GM12878 (cell line): Measurements from ENCODE around the gene MRNIP. TPM values are rescaled to one million over a fixed set of nuclear protein-coding genes. Genes with fewer than 3 reads are reported as not detected.
A peak's percentile ranks its signal among the peaks of the same experiment; 100 is the strongest.

Source experiments
- BACH1 ChIP-seq: fragments of 450-650 bp; IDR thresholded peaks from 2 replicates; pipeline ENCODE4 v1.6.1; 2017; ENCODE audit warnings: mild to moderate bottlenecking, borderline replicate concordance
- BCL11A ChIP-seq: IDR thresholded peaks from 2 replicates; pipeline ENCODE4 v1.6.1; 2011; ENCODE audit warnings: low read depth, low read length
- BMI1 ChIP-seq: fragments of 450-650 bp; IDR thresholded peaks from 2 replicates; pipeline ENCODE4 v1.6.1; 2016; ENCODE audit warnings: mild to moderate bottlenecking, moderate library complexity, borderline replicate concordance
- CHD2 ChIP-seq: IDR thresholded peaks from 2 replicates; pipeline ENCODE4 v1.6.1; 2011; ENCODE audit warnings: low read depth, low read length, improper control_type of control experiment, borderline replicate concordance
- EGR1 ChIP-seq, 2 experiments: IDR thresholded peaks; 1 replicate in 1 of 2; 2 replicates in 1 of 2; pipeline ENCODE4 v1.6.1; 2011 to 2012; ENCODE audit warnings: low read depth in 2 of 2, low read length in 2 of 2, borderline replicate concordance in 1 of 2, mild to moderate bottlenecking in 1 of 2, moderate library complexity in 1 of 2
- ESRRA ChIP-seq: IDR thresholded peaks from 2 replicates; pipeline ENCODE4 v1.6.1; 2012; ENCODE audit warnings: mild to moderate bottlenecking, low read length, improper control_type of control experiment
- FOXM1 ChIP-seq: IDR thresholded peaks from 2 replicates; pipeline ENCODE4 v1.6.1; 2012; ENCODE audit warnings: low read depth, mild to moderate bottlenecking, inconsistent platforms, low read length, moderate library complexity
- KLF5 ChIP-seq: fragments of 450-650 bp; IDR thresholded peaks from 2 replicates; pipeline ENCODE4 v1.6.1; 2014; ENCODE audit warnings: mild to moderate bottlenecking; ENCODE audit not compliant: partially characterized antibody
- LARP7 ChIP-seq: fragments of 450-650 bp; IDR thresholded peaks from 2 replicates; pipeline ENCODE4 v1.6.1; 2017; ENCODE audit warnings: mild to moderate bottlenecking
- MXI1 ChIP-seq: fragments of 150-350 bp; IDR thresholded peaks from 2 replicates; pipeline ENCODE4 v1.6.1; 2011; ENCODE audit warnings: low read depth, mild to moderate bottlenecking, inconsistent platforms, low read length, improper control_type of control experiment
- MYC ChIP-seq: IDR thresholded peaks from 2 replicates; pipeline ENCODE4 v1.6.1; 2011; ENCODE audit warnings: mild to moderate bottlenecking, low read length, moderate library complexity, inconsistent platforms; ENCODE audit not compliant: insufficient read depth, insufficient replicate concordance, insufficient read length, severe bottlenecking
- POLR2A ChIP-seq: IDR thresholded peaks from 2 replicates; pipeline ENCODE4 v1.6.1; 2011; ENCODE audit warnings: low read depth, mild to moderate bottlenecking, low read length
- RCOR1 ChIP-seq: conservative IDR thresholded peaks from 2 replicates; pipeline ENCODE4 v1.6.1; 2012; ENCODE audit warnings: low read depth, low read length, improper control_type of control experiment
- SMARCA5 ChIP-seq: fragments of 450-650 bp; IDR thresholded peaks from 2 replicates; pipeline ENCODE4 v1.6.1; 2017; ENCODE audit warnings: mild to moderate bottlenecking
- SMC3 ChIP-seq: IDR thresholded peaks from 2 replicates; pipeline ENCODE4 v1.6.1; 2011; ENCODE audit warnings: low read length, improper control_type of control experiment, borderline replicate concordance
- SP1 ChIP-seq: IDR thresholded peaks from one replicate; pipeline ENCODE4 v1.6.1; 2011; ENCODE audit warnings: low read depth, low read length
- SREBF1 ChIP-seq: IDR thresholded peaks from 2 replicates; pipeline ENCODE4 v1.6.1; 2012; ENCODE audit warnings: mild to moderate bottlenecking, low read length
- TAF1 ChIP-seq: IDR thresholded peaks from 2 replicates; pipeline ENCODE4 v1.6.1; 2011; ENCODE audit warnings: mild to moderate bottlenecking, low read depth, low read length, borderline replicate concordance
- YBX1 ChIP-seq: fragments of 450-650 bp; IDR thresholded peaks from 2 replicates; pipeline ENCODE4 v1.6.1; 2016; ENCODE audit warnings: antibody characterized with exemption
- ZZZ3 ChIP-seq: IDR thresholded peaks from 2 replicates; pipeline ENCODE4 v1.6.1; 2011; ENCODE audit warnings: low read depth; ENCODE audit not compliant: control insufficient read depth, insufficient read length
- polyA plus RNA-seq, 11 experiments: library from polyadenylated mRNA; depleted of rRNA in 4 of 11; unstranded in 6 of 11; stranded (reverse) in 5 of 11; fragments of >200 nt; fragmentation: Nextera tagmentation in 4 of 11; fragmentation: Illumina TruSeq in 1 of 11; extraction: Ambion mirVana in 4 of 11; extraction: Trizol in 1 of 11; gene quantifications; 1 replicate in 1 of 11; 2 replicates in 10 of 11; pipeline versions ENCODE4 v1.2.1 to v1.2.3, GENCODE V29; 2011 to 2016; ENCODE audit warnings: inconsistent platforms in 2 of 11, missing spikeins in 2 of 11, low read depth in 1 of 11
- total RNA-seq, 4 experiments: library from RNA; depleted of rRNA in 3 of 4; stranded (reverse); fragments of >200 nt in 3 of 4; fragmentation: Illumina TruSeq in 1 of 4; extraction: Trizol in 1 of 4; gene quantifications; 2 replicates each; pipeline versions ENCODE4 v1.2.1 to v1.2.3, GENCODE V29; 2013 to 2021
- TF ChIP-seq, protein P1 (sequence below): IDR thresholded peaks from 2 replicates; pipeline ENCODE4 v1.6.1; 2011; ENCODE audit warnings: low read depth, low read length, improper control_type of control experiment, borderline replicate concordance
- TF ChIP-seq, protein P2 (sequence below): fragments of 450-650 bp; IDR thresholded peaks from 2 replicates; pipeline ENCODE4 v1.6.1; 2017; ENCODE audit warnings: mild to moderate bottlenecking, moderate library complexity
- TF ChIP-seq, protein P3 (sequence below): fragments of 450-650 bp; IDR thresholded peaks from 2 replicates; pipeline ENCODE4 v1.6.1; 2016; ENCODE audit warnings: mild to moderate bottlenecking
- TF ChIP-seq, protein P4 (sequence below): fragments of 450-650 bp; conservative IDR thresholded peaks from 2 replicates; pipeline ENCODE4 v1.6.1; 2017; ENCODE audit warnings: mild to moderate bottlenecking, moderate library complexity

MRNIP gene
- total and polyA plus RNA-seq, 10 of the 15 experiments (the other 5 are each of a cell fraction or from before 2014, with no cell fraction given) = 2.4 to 30.4 (median 13.1) TPM

DNA sequence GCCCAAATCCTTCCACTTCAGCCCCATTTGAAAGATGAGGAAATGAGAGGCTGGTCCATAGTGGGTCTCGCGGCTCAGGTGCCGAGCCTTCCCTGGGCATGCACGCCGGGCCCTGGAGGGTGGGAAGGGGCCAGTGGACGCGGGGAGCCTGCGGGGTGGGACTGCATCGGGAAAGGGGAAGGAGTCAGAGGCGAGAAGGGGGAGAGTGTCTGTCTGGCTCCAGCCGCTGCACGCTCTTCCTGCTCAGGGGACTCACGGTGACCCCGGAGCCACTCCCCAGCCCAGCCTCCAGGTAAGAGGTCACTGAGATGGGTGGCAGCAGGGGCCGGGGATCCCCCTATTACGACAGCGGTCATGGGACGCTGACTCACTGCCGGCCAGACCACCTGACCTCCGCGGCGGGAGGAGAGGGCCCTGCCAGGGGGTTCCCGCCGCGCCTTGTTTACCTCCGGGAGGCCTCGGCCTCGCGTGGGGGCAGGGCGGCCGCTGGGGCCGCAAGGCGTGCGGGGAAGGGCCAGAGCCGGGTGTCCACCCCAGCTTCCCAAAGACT is 39.8 kb downstream of the MRNIP start (continued):
- TF ChIP-seq MYC (peak; percentile 15), SP1 (peak; percentile 85), BACH1 (peak; percentile 99), EGR1 (IDR thresholded peaks at IDR 0.05; ENCODE audit: borderline replicate concordance in 1 of 2, low read depth in 2 of 2, low read length in 2 of 2) (peak in 1 of 2 experiments; percentile 32; a peak in 1 of 3 replicates), POLR2A (peak; percentile 81), YBX1 (no peak), LARP7 (peak; percentile 95), TAF1 (peak; percentile 43; the same call in 1 of the 2 replicates), CHD2 (peak; percentile 94), SREBF1 (no peak), MXI1 (no peak), SMARCA5 (0 out of 2 replicates have a peak, but pooled peaks have one; percentile 51), SMC3 (no peak; the same call in 1 of the 2 replicates), BCL11A (peak; percentile 53), ESRRA (no peak), BMI1 (no peak), KLF5 (peak; percentile 50), ZZZ3 (no peak), RCOR1 (no peak), FOXM1 (no peak)
- TF ChIP-seq, protein P1, sequence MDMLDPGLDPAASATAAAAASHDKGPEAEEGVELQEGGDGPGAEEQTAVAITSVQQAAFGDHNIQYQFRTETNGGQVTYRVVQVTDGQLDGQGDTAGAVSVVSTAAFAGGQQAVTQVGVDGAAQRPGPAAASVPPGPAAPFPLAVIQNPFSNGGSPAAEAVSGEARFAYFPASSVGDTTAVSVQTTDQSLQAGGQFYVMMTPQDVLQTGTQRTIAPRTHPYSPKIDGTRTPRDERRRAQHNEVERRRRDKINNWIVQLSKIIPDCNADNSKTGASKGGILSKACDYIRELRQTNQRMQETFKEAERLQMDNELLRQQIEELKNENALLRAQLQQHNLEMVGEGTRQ = peak; percentile 82
- TF ChIP-seq, protein P2, sequence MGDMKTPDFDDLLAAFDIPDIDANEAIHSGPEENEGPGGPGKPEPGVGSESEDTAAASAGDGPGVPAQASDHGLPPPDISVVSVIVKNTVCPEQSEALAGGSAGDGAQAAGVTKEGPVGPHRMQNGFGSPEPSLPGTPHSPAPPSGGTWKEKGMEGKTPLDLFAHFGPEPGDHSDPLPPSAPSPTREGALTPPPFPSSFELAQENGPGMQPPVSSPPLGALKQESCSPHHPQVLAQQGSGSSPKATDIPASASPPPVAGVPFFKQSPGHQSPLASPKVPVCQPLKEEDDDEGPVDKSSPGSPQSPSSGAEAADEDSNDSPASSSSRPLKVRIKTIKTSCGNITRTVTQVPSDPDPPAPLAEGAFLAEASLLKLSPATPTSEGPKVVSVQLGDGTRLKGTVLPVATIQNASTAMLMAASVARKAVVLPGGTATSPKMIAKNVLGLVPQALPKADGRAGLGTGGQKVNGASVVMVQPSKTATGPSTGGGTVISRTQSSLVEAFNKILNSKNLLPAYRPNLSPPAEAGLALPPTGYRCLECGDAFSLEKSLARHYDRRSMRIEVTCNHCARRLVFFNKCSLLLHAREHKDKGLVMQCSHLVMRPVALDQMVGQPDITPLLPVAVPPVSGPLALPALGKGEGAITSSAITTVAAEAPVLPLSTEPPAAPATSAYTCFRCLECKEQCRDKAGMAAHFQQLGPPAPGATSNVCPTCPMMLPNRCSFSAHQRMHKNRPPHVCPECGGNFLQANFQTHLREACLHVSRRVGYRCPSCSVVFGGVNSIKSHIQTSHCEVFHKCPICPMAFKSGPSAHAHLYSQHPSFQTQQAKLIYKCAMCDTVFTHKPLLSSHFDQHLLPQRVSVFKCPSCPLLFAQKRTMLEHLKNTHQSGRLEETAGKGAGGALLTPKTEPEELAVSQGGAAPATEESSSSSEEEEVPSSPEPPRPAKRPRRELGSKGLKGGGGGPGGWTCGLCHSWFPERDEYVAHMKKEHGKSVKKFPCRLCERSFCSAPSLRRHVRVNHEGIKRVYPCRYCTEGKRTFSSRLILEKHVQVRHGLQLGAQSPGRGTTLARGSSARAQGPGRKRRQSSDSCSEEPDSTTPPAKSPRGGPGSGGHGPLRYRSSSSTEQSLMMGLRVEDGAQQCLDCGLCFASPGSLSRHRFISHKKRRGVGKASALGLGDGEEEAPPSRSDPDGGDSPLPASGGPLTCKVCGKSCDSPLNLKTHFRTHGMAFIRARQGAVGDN = peak; percentile 96
- TF ChIP-seq, protein P3, sequence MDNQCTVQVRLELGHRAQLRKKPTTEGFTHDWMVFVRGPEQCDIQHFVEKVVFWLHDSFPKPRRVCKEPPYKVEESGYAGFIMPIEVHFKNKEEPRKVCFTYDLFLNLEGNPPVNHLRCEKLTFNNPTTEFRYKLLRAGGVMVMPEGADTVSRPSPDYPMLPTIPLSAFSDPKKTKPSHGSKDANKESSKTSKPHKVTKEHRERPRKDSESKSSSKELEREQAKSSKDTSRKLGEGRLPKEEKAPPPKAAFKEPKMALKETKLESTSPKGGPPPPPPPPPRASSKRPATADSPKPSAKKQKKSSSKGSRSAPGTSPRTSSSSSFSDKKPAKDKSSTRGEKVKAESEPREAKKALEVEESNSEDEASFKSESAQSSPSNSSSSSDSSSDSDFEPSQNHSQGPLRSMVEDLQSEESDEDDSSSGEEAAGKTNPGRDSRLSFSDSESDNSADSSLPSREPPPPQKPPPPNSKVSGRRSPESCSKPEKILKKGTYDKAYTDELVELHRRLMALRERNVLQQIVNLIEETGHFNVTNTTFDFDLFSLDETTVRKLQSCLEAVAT = no peak
- TF ChIP-seq, protein P4, sequence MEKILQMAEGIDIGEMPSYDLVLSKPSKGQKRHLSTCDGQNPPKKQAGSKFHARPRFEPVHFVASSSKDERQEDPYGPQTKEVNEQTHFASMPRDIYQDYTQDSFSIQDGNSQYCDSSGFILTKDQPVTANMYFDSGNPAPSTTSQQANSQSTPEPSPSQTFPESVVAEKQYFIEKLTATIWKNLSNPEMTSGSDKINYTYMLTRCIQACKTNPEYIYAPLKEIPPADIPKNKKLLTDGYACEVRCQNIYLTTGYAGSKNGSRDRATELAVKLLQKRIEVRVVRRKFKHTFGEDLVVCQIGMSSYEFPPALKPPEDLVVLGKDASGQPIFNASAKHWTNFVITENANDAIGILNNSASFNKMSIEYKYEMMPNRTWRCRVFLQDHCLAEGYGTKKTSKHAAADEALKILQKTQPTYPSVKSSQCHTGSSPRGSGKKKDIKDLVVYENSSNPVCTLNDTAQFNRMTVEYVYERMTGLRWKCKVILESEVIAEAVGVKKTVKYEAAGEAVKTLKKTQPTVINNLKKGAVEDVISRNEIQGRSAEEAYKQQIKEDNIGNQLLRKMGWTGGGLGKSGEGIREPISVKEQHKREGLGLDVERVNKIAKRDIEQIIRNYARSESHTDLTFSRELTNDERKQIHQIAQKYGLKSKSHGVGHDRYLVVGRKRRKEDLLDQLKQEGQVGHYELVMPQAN = peak; percentile 56; the same call in 1 of the 2 replicates
